Thoracic aorta (tissue), 2 donors: ENCODE results near the gene POMP. TPM values are rescaled to one million over a fixed set of nuclear protein-coding genes. Genes with fewer than 3 reads are reported as not detected.
A peak's percentile ranks its signal among the peaks of the same experiment; 100 is the strongest.

Experiments
- ATAC-seq: fragments of 150-250 bp; one replicate; pipeline ENCODE4 v1.8.0; 2017; ENCODE audit warnings: low read depth; ENCODE audit not compliant: insufficient number of reproducible peaks, low FRiP score
- DNase-seq: peaks from one replicate; pipeline ENCODE4 v3.0.0-alpha.2; 2020; ENCODE audit warnings: low spot score
- H3K27ac ChIP-seq, 2 donors: fragments of 200-600 bp; sonication (generic); 1 replicate in 1 of 2; 2 replicates in 1 of 2; pipeline ENCODE4 v1.5.1; 2016; ENCODE audit warnings: mild to moderate bottlenecking in 2 of 2, moderate library complexity in 2 of 2
- H3K27me3 ChIP-seq: fragments of 200-600 bp; sonication (generic); replicated peaks from 2 replicates; pipeline ENCODE4 v1.6.0; 2016; ENCODE audit warnings: mild to moderate bottlenecking; ENCODE audit not compliant: insufficient read depth
- H3K36me3 ChIP-seq: fragments of 200-600 bp; sonication (generic); one replicate; pipeline ENCODE4 v1.5.1; 2016
- H3K4me1 ChIP-seq, 2 donors: fragments of 200-600 bp; sonication (generic); 1 replicate in 1 of 2; 2 replicates in 1 of 2; pipeline versions ENCODE4 v1.5.1 to v1.6.0; 2016; ENCODE audit warnings: low read depth in 2 of 2, mild to moderate bottlenecking in 1 of 2; ENCODE audit not compliant: control insufficient read depth in 1 of 2
- H3K4me3 ChIP-seq: fragments of 200-600 bp; sonication (generic); 2 replicates; pipeline ENCODE4 v1.5.1; 2016; ENCODE audit warnings: mild to moderate bottlenecking
- H3K9me3 ChIP-seq: fragments of 200-600 bp; sonication (generic); 2 replicates; pipeline ENCODE4 v1.5.1; 2016
- total RNA-seq, 2 donors: library from RNA; depleted of rRNA; stranded (reverse); fragments of >200 nt; gene quantifications; one replicate each; pipeline versions ENCODE4 v1.1.0 to v1.2.3, GENCODE V29; 2016
- TF ChIP-seq, protein P1 (sequence below): fragments of 200-600 bp; sonication (generic); IDR thresholded peaks from one replicate; pipeline ENCODE4 v1.5.1; 2019; ENCODE audit warnings: antibody characterized with exemption

The POMP gene
- total RNA-seq, 2 donors from 2014 or later = 45.1 to 49.7 TPM

DNA sequence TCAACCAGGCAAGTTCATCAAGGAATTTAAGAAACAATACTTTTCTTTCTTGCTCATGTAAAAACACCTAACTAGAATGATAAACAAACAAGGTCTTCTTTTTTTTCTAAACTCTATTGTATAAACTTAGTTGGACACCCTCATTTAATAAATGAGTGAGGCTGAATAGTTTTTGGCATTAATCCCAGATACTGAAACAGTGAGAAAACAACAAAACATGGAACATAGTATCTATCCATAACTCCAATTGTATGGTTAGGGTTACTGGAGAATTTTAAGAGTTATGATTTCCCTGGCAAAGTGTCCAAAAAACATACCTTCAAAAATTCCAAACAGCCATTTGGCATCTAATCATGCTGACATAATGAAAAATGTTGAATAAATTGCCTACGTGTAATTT is 5.8 kb upstream of the POMP start:
- TF ChIP-seq, protein P1, sequence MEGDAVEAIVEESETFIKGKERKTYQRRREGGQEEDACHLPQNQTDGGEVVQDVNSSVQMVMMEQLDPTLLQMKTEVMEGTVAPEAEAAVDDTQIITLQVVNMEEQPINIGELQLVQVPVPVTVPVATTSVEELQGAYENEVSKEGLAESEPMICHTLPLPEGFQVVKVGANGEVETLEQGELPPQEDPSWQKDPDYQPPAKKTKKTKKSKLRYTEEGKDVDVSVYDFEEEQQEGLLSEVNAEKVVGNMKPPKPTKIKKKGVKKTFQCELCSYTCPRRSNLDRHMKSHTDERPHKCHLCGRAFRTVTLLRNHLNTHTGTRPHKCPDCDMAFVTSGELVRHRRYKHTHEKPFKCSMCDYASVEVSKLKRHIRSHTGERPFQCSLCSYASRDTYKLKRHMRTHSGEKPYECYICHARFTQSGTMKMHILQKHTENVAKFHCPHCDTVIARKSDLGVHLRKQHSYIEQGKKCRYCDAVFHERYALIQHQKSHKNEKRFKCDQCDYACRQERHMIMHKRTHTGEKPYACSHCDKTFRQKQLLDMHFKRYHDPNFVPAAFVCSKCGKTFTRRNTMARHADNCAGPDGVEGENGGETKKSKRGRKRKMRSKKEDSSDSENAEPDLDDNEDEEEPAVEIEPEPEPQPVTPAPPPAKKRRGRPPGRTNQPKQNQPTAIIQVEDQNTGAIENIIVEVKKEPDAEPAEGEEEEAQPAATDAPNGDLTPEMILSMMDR = no peak
- Histone ChIP-seq H3K4me1 (peaks cover 8 to 21% of the 10 kb centered on the region in 2 donors), H3K36me3 (no peaks in the 10 kb centered on the region), H3K4me3 (no peak overlapping the region), H3K27ac (no peak overlapping the region), H3K27me3 (no peaks in the 10 kb centered on the region), H3K9me3 (no peaks in the 10 kb centered on the region)
- ATAC-seq = no peak
- DNase-seq = no peak

DNA sequence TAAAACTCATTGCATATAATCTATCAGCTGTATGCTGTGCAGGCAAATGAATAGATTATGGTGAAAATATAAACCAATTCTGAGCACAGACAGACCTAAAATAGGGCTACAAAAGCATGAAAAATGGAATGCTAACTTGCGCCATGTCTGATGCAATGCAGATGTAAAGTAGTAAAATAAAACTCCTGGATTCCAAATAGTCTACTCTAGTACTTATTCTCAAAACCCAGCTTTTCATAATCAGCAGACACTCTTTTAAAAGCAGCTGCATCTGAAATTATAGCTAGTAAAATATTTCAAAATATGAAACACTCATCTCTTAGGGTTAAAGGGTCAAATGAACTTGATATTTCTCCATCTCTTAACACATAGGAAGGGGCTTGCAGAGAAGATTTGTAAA is 4.7 kb upstream of the POMP start:
- ATAC-seq (no peak), DNase-seq (no peak)
- H3K27ac ChIP-seq = no peak overlapping the region
- no peaks in the 10 kb centered on the region for H3K27me3 ChIP-seq
- TF ChIP-seq, protein P1 = no peak
- no peak overlapping the region for H3K4me3 ChIP-seq
- H3K4me1 ChIP-seq = peaks cover 8 to 21% of the 10 kb centered on the region in 2 donors
- no peaks in the 10 kb centered on the region for H3K36me3 ChIP-seq
- H3K9me3 ChIP-seq = no peaks in the 10 kb centered on the region

DNA sequence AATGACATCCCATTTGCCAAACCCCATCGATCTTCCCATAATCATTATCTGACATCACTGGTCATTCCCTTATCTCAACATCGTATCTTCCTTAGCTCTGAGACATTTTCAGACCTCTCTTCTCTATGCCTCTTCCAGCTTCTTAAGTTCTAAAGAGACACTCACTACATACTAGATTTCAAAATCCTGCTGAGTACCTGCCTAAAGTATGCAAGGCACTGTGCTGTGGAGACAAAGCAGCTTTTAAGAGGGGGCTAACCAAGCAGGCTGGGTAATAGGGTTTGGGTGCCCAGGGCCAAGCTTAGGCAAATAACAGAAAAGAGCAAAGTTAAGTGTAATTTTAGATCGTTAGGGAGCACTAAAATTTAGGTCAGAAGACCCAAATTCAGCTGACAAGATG is 3.4 kb upstream of the POMP start:
- TF ChIP-seq, protein P1 = no peak
- DNase-seq (no peak), ATAC-seq (no peak)
- Histone ChIP-seq H3K4me3 (no peak overlapping the region), H3K36me3 (no peaks in the 10 kb centered on the region), H3K4me1 (peaks cover 18 to 33% of the 10 kb centered on the region in 2 donors), H3K9me3 (no peaks in the 10 kb centered on the region), H3K27ac (peak overlapping the region in 1 of 2 donors; percentile 25), H3K27me3 (no peaks in the 10 kb centered on the region)

DNA sequence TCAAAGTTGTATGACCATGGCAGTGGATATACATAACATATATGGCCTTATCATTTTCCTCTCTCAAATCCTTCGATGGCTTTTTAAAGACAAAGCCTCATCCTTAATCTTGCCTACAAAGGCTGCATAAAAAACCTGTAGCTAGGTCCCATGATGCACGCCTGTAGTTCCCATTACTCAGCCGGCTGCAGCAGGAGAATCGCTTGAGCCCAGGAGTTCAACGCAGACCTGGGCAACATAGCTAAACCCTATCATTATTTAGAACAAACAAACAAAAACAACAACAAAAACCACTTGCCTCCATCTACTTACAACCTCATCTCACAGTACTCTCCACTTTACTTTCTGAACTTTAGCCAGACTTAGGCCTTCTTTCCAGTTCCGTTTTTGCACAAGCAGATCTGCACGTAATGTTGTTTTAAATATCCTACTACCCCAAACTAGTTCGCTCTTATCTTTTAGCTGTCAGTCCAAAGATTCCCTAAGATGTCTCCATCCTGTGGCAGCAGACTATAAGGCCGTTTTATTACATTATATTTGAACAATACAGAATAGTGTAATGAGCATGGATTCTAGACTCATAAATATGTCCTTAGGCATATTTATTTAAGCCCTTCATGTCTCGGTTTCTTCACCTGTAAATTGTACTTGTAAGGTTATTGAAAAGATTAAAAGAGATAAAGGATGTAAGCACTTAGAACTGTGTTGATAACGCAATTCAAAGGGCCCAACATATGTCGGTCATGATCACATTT is 969 bp upstream of the POMP start:
- no peak for ATAC-seq

DNA sequence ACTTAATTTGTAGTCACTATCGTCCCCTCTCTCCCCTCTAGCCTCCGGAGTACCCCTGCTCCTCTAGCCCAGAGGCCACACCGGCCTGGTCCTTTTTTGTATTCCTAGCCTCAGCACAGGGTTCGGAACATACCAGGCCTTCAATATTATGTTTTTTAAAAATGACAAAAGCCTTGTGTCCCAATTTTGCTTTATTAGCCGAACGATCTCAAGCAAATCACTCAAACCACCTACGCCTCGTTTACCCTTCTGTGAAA is 463 bp upstream of the POMP start:
- peak overlapping the region; percentile 97 for H3K4me3 ChIP-seq
- TF ChIP-seq, protein P1 = no peak
- H3K36me3 ChIP-seq = peaks cover 8% of the 10 kb centered on the region
- DNase-seq (no peak), ATAC-seq (peak; percentile 37)
- H3K27ac ChIP-seq = peak overlapping the region; percentile 82 to 86
- peaks cover 28 to 48% of the 10 kb centered on the region in 2 donors for H3K4me1 ChIP-seq
- no peaks in the 10 kb centered on the region for H3K27me3 ChIP-seq
- H3K9me3 ChIP-seq = no peaks in the 10 kb centered on the region

More for the DNA sequence above, 969 bp upstream of the POMP start:
- Histone ChIP-seq H3K36me3 (peaks cover 8% of the 10 kb centered on the region), H3K27ac (peak overlapping the region; percentile 82 to 86), H3K4me1 (peaks cover 28 to 48% of the 10 kb centered on the region in 2 donors), H3K4me3 (peak overlapping the region; percentile 97), H3K27me3 (no peaks in the 10 kb centered on the region), H3K9me3 (no peaks in the 10 kb centered on the region)
- DNase-seq = no peak
- TF ChIP-seq, protein P1 = no peak
